ENCODE results near the gene INPP5A. TPM values are rescaled to one million over a fixed set of nuclear protein-coding genes. Genes with fewer than 3 reads are reported as not detected.

Gene INPP5A
- total and polyA plus RNA-seq, 2 of the 13 experiments (the other 11 are each of a cell fraction or from before 2014, with no cell fraction given), result 17.5 to 37.9 TPM

DNA sequence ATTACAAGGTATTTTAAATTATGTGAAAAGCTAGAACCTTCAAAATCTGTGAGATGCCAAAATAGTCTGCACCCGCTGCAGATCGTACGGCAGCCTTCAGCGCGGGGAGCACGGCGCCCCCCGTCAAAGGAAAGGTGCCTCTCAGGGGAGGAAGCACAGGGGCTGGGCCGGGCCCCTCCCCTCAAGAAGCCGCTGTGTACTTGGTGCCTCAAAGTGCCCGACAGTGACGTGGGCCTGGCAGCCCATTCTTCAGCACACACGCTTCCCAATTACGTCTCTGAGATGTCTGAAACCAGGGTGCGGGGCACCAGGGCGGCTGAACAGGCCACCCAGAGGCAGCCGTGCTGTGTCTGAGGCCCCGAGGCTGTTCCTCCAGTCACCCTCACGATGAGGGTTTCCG lies 116.1 kb downstream of the INPP5A start:
- ATAC-seq, result no peak
- CTCF ChIA-PET (ENCODE audit: low intra/inter-chr PET ratio, low total read pairs), result no interaction called here

More for the DNA sequence above, 116.1 kb downstream of the INPP5A start:
- Histone ChIP-seq H3K4me3 (replicated peaks in 1 of 3; ENCODE audit: insufficient read depth in 1 of 3, low read depth in 2 of 3, low read length in 3 of 3) (no peak overlapping the region), H3K79me2 (ENCODE audit: insufficient read depth, low read length) (no peaks in the 10 kb centered on the region), H4K20me1 (ENCODE audit: insufficient read depth, low read length) (peaks cover 6% of the 10 kb centered on the region; the same call in 1 of the 2 replicates), H2AFZ (ENCODE audit: low read length) (no peak overlapping the region), H3K36me3 (replicated peaks in 1 of 2; ENCODE audit: control insufficient read depth in 1 of 2, insufficient read depth in 2 of 2, low read length in 2 of 2) (no peaks in the 10 kb centered on the region), H3K27ac (ENCODE audit: extremely low read length, insufficient read depth, low read length) (no peak overlapping the region), H3K9me3 (ENCODE audit: low read length) (no peaks in the 10 kb centered on the region), H3K27me3 (ENCODE audit: control insufficient read depth in 1 of 2, insufficient read depth in 2 of 2, low read length in 2 of 2) (no peaks in the 10 kb centered on the region), H3K4me2 (ENCODE audit: low read depth, low read length) (no peak overlapping the region), H3K9ac (ENCODE audit: insufficient read depth, low read depth, low read length) (no peak overlapping the region), H3K4me1 (ENCODE audit: insufficient read depth, low read length) (no peaks in the 10 kb centered on the region)
- no TSS peak for BruUV-seq (replicated peaks)
- WGBS (ENCODE audit: low lambda C conversion rate), result 95% methylated on average over 18 of the region's 20 CpGs
- in situ Hi-C loops (cut with HindIII; ENCODE audit: extremely low pct_ligation_motif_present, low pct_unique_long_range_greater_than_20kb) (loop anchor here (5.0 to 10.0 kb wide), 2 partner anchors 149 to 241 kb away; no protein-coding TSS in a partner anchor), intact Hi-C loops (cut with micrococcal nuclease; ENCODE audit: unreplicated experiment) (loop anchor here (1.0 to 10.0 kb wide), 2 partner anchors 32 to 241 kb away; no protein-coding TSS in a partner anchor)
- FAIRE-seq, result no peak
- TF ChIP-seq GTF2F1 (IDR thresholded peaks at IDR 0.05; ENCODE audit: low read length), result no peak
- no peak for TF ChIP-seq SAFB2 (CRISPR knock-in tag; IDR thresholded peaks at IDR 0.05; ENCODE audit: borderline replicate concordance, low read depth)
- TF ChIP-seq ZNF331 (CRISPR knock-in tag; IDR thresholded peaks at IDR 0.05), result no peak
- TF ChIP-seq NFYC (CRISPR knock-in tag; IDR thresholded peaks at IDR 0.05), result no peak
- TF ChIP-seq, protein P1, sequence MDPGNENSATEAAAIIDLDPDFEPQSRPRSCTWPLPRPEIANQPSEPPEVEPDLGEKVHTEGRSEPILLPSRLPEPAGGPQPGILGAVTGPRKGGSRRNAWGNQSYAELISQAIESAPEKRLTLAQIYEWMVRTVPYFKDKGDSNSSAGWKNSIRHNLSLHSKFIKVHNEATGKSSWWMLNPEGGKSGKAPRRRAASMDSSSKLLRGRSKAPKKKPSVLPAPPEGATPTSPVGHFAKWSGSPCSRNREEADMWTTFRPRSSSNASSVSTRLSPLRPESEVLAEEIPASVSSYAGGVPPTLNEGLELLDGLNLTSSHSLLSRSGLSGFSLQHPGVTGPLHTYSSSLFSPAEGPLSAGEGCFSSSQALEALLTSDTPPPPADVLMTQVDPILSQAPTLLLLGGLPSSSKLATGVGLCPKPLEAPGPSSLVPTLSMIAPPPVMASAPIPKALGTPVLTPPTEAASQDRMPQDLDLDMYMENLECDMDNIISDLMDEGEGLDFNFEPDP (CRISPR knock-in tag; conservative IDR thresholded peaks at IDR 0.05), result no peak
- no peak for TF ChIP-seq SKI (IDR thresholded peaks at IDR 0.05; ENCODE audit: partially characterized antibody)
- TF ChIP-seq ZNF841 (CRISPR knock-in tag; IDR thresholded peaks at IDR 0.05; ENCODE audit: borderline replicate concordance), result no peak
- no peak for TF ChIP-seq NFE2L1 (CRISPR knock-in tag; IDR thresholded peaks at IDR 0.05; ENCODE audit: borderline replicate concordance)
- TF ChIP-seq, protein P2, sequence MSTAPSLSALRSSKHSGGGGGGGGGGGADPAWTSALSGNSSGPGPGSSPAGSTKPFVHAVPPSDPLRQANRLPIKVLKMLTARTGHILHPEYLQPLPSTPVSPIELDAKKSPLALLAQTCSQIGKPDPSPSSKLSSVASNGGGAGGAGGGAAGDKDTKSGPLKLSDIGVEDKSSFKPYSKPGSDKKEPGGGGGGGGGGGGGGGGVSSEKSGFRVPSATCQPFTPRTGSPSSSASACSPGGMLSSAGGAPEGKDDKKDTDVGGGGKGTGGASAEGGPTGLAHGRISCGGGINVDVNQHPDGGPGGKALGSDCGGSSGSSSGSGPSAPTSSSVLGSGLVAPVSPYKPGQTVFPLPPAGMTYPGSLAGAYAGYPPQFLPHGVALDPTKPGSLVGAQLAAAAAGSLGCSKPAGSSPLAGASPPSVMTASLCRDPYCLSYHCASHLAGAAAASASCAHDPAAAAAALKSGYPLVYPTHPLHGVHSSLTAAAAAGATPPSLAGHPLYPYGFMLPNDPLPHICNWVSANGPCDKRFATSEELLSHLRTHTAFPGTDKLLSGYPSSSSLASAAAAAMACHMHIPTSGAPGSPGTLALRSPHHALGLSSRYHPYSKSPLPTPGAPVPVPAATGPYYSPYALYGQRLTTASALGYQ (CRISPR knock-in tag; IDR thresholded peaks at IDR 0.05), result no peak
- no peak for TF ChIP-seq ZBTB8A (CRISPR knock-in tag; IDR thresholded peaks at IDR 0.05; ENCODE audit: borderline replicate concordance, low read depth)
- POLR2A ChIA-PET, result no interaction called here
- no peak for DNase-seq (ENCODE audit: low spot score)

Data from HepG2 (cell line).